Measurements from ENCODE around the gene CD1E. TPM values are rescaled to one million over a fixed set of nuclear protein-coding genes. Genes with fewer than 3 reads are reported as not detected.

CD1E gene
- under 1 TPM in 1 of 3 donors, not detected in 2; 0.73 TPM for total RNA-seq
- 2.8 TPM for total RNA-seq (2013)

DNA sequence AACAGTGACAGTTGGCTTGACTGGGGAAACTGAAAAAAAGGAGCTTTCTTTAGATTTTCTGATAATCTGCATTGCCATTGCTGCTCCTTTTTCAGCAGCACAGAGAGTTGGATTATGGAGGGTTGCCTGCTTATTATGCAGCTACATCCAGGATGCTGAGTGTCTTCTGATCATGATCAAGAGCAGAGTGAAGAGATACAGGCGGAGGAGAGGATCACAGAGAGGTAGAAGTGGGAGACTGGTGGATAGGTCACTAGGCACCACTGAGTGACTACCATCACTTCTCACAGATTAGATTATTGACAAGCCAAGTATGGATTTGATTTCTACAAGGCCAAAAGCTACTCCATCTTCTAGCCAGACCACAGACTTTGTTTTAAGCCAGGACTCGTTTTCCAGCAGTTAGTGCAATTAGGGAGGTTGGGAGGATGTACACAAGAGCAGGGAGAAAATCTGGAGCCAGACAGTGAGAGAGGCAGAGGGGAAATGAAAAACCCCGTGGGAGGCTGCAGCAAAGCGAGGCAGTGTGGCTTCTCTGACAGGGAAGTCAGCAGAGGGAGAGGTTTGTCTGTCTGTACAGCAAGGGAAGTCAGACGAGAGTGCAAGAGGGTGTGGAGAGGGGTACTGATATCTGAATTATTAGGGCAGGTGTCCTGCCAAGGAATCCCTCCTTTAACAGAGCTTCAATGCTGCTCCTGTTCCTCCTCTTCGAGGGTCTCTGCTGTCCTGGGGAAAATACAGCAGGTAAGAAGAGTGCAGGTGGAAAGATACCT, at the start of gene CD1E:
Gene CD1E, plus strand, starts transcription at position 592 of the 773 bp plus-strand sequence. Its CDS starts 95 bp downstream, at position 687.
- no peak within 1 kb of the TSS for H3K27ac Mint-ChIP-seq
- H3K9me3 Mint-ChIP-seq: no peaks in the 10 kb centered on the region
- DNase-seq: no peak
- H3K36me3 Mint-ChIP-seq: no peaks in the 10 kb centered on the region
- H3K4me3 Mint-ChIP-seq: no peak within 1 kb of the TSS
- peaks cover 30 to 50% of the 10 kb centered on the region in 2 donors for H3K27me3 Mint-ChIP-seq (ENCODE audit: low read depth in 2 of 2)
- Histone ChIP-seq H3K4me1 (ENCODE audit: control insufficient read depth, insufficient read depth, low read length) (no peaks in the 10 kb centered on the region), H3K27ac (ENCODE audit: low read length) (no peak within 1 kb of the TSS), H3K27me3 (ENCODE audit: control insufficient read depth, insufficient read depth, low read length) (peaks cover 2% of the 10 kb centered on the region), H3K36me3 (ENCODE audit: control insufficient read depth, insufficient read depth, low read length) (no peaks in the 10 kb centered on the region), H3K9me3 (ENCODE audit: control insufficient read depth, insufficient read depth, low read length) (no peaks in the 10 kb centered on the region), H3K4me3 (ENCODE audit: low read length) (no peak within 1 kb of the TSS)
- H3K4me1 Mint-ChIP-seq: no peaks in the 10 kb centered on the region
- ATAC-seq: no peak
- intact Hi-C loops (cut with micrococcal nuclease): no loop called here
- TF ChIP-seq CTCF (IDR thresholded peaks at IDR 0.05): no peak
- WGBS (ENCODE audit: insufficient coverage): 33% methylated on average over 6 of the region's 6 CpGs

- H3K27me3 Mint-ChIP-seq (ENCODE audit: low read depth in 2 of 2): peaks cover 11 to 38% of the 10 kb centered on the region in 2 donors
- H3K9me3 Mint-ChIP-seq: peaks cover 0 to 6% of the 10 kb centered on the region in 2 donors
- H3K27me3 ChIP-seq (ENCODE audit: control insufficient read depth, insufficient read depth, low read length): no peaks in the 10 kb centered on the region
- H3K36me3 ChIP-seq (ENCODE audit: control insufficient read depth, insufficient read depth, low read length): no peaks in the 10 kb centered on the region
- TF ChIP-seq CTCF (IDR thresholded peaks at IDR 0.05): no peak
- H3K36me3 Mint-ChIP-seq: peaks cover 9% of the 10 kb centered on the region
- no peak for DNase-seq
- H3K4me1 ChIP-seq (ENCODE audit: control insufficient read depth, insufficient read depth, low read length): no peaks in the 10 kb centered on the region
- no peaks in the 10 kb centered on the region for H3K4me1 Mint-ChIP-seq
- H3K27ac Mint-ChIP-seq: no peak overlapping the region
- peaks cover 4% of the 10 kb centered on the region for H3K9me3 ChIP-seq (ENCODE audit: control insufficient read depth, insufficient read depth, low read length)
- no peak overlapping the region for H3K4me3 ChIP-seq (ENCODE audit: low read length)
- H3K27ac ChIP-seq (ENCODE audit: low read length): no peak overlapping the region
- ATAC-seq: no peak
- 50% methylated on average over 1 of the region's 1 CpG for WGBS (ENCODE audit: insufficient coverage)
- intact Hi-C loops (cut with micrococcal nuclease): no loop called here
- no peak overlapping the region for H3K4me3 Mint-ChIP-seq
Observed at GRCh38 chr1:158310623-158311022, 43.1 kb upstream of the CD1E start.

DNA sequence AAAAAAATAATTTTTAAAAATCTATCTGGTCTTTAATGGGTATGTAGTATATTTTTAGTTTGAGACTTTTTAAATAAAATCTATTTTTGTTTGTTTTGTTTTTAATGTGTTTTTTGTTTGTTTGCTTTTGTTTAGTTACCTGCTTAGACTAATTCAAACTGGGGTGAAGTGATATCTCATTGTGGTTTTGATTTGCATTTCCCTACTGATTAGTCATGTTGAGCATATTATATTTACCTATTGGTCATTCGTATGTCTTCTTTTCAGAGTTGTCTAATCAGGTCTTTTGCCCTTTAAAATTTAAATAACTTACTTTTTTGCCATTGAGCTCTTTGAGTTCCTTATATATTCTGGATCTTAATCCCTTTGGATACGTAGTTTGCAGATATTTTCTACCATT, 42.6 kb upstream of the CD1E start:
- no peaks in the 10 kb centered on the region for H3K4me1 Mint-ChIP-seq
- no CpG with 5 or more reads among the region's 2 CpGs for WGBS (ENCODE audit: insufficient coverage)

More for the DNA sequence above, 42.6 kb upstream of the CD1E start:
- TF ChIP-seq CTCF (IDR thresholded peaks at IDR 0.05): no peak
- Histone ChIP-seq H3K27ac (ENCODE audit: low read length) (no peak overlapping the region), H3K36me3 (ENCODE audit: control insufficient read depth, insufficient read depth, low read length) (no peaks in the 10 kb centered on the region), H3K27me3 (ENCODE audit: control insufficient read depth, insufficient read depth, low read length) (no peaks in the 10 kb centered on the region), H3K9me3 (ENCODE audit: control insufficient read depth, insufficient read depth, low read length) (peaks cover 4% of the 10 kb centered on the region), H3K4me1 (ENCODE audit: control insufficient read depth, insufficient read depth, low read length) (no peaks in the 10 kb centered on the region), H3K4me3 (ENCODE audit: low read length) (no peak overlapping the region)
- no peak overlapping the region for H3K4me3 Mint-ChIP-seq
- intact Hi-C loops (cut with micrococcal nuclease): no loop called here
- H3K36me3 Mint-ChIP-seq: peaks cover 9% of the 10 kb centered on the region
- no peak for ATAC-seq
- no peak for DNase-seq
- peaks cover 11 to 38% of the 10 kb centered on the region in 2 donors for H3K27me3 Mint-ChIP-seq (ENCODE audit: low read depth in 2 of 2)
- H3K9me3 Mint-ChIP-seq: peaks cover 0 to 6% of the 10 kb centered on the region in 2 donors
- H3K27ac Mint-ChIP-seq: no peak overlapping the region

Data from natural killer cell (primary cell).